Kasumi-1 (cell line): Measurements from ENCODE around the gene NKX6-2.

Experiments used
- DNase-seq, 2 experiments: peaks; one replicate each; lab custom pipeline; 2025; lab: John Stamatoyannopoulos, UW

Gene NKX6-2

DNA sequence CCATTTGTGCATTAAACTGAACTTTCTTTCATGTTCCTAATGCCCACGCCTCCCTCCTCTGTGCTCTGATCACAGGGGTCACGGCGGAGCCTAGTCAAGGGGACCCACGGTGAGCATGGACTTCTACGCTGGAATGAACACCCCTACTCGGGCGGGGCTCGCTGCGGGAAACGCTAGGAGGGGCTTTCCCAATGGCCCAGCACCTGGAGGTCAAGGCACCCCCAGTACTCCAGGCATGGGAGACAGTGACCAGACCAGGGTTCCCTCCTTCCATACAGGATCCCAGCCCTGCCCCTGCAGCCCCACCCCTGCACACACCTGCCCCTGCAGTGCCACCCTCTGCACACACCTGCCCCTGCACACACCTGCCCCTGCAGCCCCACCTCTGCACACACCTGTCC, 27.1 kb upstream of the NKX6-2 start:
- DNase-seq = no peak

DNA sequence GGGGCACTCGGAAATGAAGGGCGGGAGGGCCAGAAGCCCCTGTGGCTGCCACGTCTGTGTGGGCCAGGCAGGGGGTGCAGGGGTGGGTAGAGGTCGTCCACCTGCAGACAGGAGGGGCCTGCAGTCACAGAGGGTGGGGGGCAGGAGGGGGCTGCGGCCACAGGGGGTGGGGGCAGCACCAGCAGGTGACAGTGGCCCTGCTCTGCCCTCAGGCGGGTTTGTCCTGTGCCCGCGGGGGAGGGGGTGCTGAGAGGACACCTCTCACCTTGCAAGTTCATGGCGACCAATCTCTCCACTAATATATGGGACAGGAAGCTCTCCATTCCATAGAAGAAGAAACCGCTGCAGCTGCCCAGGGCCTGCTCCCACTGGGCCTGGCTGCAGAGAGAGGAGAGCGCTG, 26.6 kb upstream of the NKX6-2 start:
- no peak for DNase-seq

- DNase-seq = no peak
Measured at GRCh38 chr10:132811891-132812481, 26.0 kb upstream of the NKX6-2 start.

DNA sequence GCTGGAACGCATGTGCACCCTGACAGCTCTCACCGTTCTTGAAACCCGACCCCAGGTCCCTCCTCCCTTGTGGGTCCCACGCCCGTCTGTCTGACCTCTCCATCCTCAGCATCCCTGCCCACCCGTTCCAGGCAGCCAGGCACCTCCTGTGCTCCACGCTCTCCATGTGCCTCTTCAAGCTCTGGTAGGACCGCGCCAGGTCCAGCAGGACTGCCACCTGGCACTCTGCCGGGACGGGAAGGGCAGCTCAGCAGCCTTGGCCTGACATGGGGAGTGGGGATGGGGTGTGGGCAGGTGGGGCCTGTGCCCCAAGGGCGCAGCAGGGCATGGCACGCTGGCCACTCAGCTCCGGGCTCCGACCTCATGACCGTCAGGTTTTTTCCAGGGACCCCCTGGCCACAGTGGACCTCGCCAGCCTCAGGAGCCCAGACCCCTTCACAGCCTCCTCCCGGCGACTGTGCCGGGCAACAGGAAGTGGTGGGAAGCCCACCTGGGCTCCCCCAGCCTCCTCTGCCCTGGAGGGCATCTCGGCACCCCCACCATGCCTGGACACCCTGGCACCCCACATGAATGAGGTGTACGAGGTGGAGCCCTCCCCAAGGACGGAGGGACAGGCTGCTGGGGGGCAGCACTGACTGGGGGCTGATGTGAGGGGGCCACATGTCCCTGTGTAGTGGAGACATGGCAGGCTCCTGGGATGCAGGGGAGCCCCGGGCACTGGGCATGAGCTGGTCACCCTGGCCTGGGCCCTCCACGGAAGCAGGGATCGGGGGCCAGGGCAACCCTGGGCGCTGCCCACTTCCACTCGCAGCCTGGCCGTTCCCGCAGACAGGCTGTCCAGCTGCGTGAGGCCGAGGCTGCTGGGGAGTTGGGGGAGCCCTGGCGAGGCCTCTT, 25.1 kb upstream of the NKX6-2 start:
- no peak for DNase-seq

- DNase-seq = no peak
Measured at GRCh38 chr10:132810141-132810806, 24.3 kb upstream of the NKX6-2 start.

GRCh38 chr10:132809232-132810140, 23.5 kb upstream of the NKX6-2 start:
- DNase-seq = no peak

DNA sequence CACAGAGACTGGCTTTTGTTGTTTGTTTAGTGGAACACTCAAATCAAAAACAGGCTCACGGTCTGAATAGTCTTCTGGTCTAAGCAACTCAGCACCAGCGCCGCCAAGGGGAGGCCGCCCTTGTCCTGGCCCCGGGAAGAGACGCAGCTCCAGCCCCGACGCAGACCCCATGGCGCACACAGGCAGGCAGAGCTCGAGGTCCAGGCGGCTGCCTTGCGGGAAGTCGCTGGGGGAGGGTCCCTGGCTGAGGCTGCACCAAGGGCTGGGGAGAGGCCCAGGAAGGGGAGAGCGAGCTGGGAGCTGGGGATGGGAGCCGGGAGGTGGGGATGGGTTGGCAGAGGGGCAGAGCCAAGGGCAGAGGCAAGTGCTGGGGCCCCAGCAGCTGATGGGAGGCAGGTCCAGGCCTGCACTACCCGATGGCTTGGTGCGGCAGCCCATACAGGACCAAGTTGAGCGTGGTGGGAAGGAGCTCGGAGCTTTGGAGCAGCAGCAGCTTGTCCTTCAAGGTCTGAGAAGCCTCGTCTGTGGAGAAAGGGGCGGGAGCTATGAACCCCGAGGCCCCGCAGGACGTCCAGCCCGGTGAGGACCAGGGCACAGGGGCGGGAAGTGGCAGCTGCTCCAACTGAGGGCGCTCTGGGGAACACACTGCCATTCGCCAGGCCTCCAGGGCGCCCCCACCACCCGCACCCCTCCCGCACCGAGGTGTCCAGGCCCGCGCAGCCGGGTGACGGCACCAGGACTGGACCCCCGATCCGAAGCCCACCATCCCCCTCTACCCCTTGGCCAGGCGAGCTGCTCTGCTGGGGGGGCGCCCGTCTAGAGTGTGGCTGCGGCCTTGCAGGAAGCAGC, 22.7 kb upstream of the NKX6-2 start:
- no peak for DNase-seq

GRCh38 chr10:132807621-132808049, 21.7 kb upstream of the NKX6-2 start:
- no peak for DNase-seq

DNA sequence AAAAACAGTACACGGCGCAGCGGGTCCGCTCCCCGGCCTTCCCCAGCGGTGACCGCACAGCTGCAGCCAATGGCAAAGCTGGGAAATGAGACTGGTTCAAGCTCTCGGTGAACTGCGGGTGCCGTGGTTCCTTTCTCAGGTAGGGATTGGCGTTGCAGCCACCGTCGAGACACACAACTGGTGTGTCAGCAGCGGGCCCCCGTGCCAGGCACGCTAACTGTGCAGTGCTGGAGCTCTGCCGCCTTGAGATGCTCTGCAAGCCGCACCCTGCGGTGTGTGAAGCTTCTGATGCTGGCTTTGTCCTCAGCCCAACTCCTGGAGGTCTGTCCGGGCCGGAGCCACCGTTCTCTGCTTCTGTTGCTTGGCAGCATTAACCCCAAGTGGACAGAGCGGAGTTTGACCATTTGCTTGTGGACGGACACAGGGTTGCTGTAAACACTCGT, 20.6 kb upstream of the NKX6-2 start:
- no peak for DNase-seq

GRCh38 chr10:132806110-132806509, 20.2 kb upstream of the NKX6-2 start:
- no peak for DNase-seq

GRCh38 chr10:132805599-132805998, 19.7 kb upstream of the NKX6-2 start:
- DNase-seq = no peak

GRCh38 chr10:132804785-132805426, 19.0 kb upstream of the NKX6-2 start:
- DNase-seq = no peak

- DNase-seq = no peak
Measured at GRCh38 chr10:132804287-132804686, 18.3 kb upstream of the NKX6-2 start.

DNA sequence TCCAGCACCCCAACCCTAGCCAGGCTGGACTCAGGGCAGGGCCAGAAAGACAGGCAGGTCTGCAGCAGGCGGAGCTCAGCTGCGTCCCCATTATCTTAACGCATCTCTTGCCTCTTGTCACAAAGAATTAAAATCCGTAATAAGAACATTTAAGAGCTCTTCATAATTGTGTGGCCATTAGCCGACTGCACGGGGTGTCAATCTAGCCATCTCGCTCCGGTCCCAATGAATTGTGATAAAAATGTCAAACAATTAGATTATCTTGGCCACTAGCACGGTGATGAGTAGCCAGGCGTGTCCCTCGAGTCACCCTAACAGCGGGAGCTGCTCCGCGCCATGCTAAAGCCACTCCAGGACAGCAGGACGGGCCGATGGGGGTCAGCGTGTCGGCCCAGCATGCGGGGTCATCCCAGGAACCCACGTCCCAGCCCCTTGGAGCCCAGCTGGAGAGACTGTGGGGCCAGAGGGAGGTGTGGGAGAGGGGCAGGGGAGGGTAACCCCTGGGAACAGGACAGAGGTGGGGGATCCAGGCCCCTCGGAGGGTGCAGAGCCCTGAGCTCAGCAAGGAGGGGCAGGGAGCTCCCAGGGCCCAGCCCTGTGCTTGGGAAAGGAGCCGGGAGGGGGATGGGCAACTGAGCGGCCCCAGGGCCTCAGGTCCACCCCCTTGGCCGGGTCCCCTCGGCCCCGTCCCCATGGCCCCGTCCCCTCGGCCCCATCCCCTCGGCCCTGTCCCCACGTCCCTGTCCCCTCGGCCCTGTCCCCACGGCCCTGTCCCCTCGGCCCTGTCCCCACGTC, 17.7 kb upstream of the NKX6-2 start:
- DNase-seq = no peak

DNA sequence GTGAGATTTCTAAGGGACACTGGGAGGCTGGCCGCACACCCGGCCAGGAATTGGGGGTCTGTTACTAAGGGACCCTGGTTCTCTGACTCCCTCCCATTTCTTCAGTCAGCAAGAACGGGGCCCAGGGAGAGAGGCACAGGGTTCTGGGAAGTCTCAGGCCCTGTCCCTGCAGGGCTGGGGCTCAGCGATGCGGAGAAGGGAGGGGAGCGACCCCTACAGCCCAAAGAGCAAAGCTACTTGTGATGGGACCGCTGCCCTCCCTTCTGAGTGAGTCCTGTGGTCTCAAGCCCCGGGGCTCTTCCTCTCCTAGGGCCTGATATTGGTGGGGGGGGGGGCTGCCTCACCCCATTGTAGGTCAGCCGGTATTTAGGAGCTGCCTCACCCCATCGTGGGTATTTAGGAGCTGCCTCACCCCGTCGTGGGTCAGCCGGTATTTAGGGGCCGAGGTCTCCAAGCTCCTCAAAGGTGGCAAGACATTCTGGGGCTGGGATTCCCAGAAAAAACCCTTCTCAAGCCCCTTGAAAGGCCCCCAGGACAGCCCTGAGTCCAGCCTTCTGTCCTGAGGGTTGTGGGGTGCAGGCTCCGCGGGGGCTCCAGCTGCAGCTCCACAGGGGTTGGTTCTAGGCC, 16.9 kb upstream of the NKX6-2 start:
- no peak for DNase-seq

DNA sequence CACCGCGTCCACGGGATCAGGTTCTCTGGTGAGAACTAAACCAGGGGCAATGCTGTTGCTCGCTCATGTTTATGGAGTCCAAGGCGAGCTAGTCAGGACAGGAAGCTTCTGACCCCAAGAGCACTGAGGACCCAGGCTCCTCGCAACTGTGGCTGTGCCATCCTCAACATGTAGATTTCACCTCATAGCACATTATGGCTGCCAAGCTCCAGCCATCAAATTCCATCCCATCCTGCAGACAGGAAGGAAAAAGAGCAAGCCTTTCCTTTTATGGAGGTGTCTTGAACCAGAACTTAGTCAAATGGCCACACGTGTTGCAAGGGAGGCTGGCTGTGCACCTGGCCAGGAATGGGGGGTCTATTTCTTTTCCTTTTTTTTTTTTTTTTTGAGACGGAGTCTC, 16.1 kb upstream of the NKX6-2 start:
- DNase-seq = no peak

GRCh38 chr10:132799865-132800264, 13.9 kb upstream of the NKX6-2 start:
- DNase-seq = no peak

DNA sequence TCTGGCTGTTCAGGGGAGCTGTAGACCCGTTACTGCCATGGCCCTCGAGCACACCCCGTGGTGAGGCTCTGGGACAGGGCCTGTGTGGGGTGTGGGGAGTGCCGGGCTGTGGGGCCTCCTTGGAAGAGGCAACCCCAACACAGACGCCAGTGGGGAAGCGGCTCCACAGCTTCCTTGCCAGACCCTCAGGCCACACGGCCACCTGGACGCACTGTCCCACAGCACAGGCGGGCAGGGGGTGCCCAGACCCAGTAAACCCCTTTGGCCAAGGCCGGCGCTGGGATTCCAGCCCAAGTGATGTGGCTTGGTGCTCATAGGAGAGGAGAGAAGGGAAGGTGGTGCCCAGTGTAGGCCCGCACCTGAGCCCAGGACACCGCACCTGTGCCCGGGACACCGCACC, 12.9 kb upstream of the NKX6-2 start:
- DNase-seq = no peak

DNA sequence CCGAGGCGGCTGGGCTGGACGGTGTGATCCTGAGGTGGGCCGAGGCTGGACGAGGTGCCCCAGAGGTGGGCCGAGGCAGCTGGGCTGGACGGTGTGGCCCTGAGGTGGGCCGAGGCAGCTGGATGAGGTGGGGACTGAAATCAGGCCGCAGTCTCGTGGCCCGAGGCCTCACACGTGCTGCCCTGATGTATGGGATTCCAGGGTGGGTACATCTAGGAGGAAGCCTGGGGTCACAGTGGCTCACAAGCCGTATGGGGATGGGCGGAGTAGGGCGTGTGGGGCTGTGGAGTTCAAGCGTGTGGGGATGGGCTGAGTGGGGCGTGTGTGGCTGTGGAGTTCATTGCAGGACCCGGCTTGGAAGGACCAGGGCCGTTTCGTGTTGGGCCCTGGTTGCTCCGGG, 12.5 kb upstream of the NKX6-2 start:
- DNase-seq = no peak
